DMS 273 (cell line): ENCODE data around the gene ZNF787.
"Not testable (repeated sequence)": the region's sequence is repeated elsewhere in the genome, so short reads cannot be mapped to it uniquely, and the experiment has no call there.

Source experiments
- DNase-seq: peaks from one replicate; lab custom pipeline; 2025; ENCODE audit not compliant: unreplicated experiment; lab: John Stamatoyannopoulos, UW

ZNF787 gene

DNA sequence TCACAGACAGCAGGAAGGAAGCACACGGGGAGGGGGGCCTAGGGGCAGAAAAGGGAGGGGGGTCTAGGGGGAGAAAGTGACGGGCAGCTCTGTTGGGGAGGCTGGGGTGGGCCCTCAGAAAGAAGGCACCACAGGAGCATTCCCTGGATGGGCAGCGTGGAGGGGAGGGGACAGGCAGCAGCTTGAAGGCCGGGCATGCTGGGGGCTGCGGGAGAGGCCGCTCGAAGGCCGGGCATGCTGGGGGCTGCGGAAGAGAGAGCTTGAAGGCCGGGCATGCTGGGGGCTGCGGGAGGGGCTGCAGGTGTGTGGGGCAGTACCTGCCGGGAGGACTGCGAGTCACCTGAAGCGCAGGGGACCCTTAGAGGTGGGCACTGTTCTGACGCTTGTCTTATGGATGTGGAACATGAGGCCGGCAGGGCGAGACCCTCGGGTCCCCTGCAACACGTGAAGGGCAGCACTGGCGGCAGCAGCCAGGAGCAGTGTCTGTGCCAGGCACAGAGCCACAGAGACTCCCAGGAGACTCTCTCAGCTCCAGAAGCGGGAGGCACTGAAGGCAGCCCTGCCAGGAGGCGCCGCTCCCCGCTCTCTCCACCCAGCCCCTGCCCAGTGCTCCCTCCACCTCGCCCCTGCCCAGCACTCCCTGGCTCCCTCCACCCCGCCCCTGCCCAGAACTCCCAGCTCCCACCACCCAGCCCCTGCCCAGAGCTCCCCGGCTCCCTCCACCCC is 13.3 kb downstream of the ZNF787 start:
- peak; percentile 36 for DNase-seq

DNA sequence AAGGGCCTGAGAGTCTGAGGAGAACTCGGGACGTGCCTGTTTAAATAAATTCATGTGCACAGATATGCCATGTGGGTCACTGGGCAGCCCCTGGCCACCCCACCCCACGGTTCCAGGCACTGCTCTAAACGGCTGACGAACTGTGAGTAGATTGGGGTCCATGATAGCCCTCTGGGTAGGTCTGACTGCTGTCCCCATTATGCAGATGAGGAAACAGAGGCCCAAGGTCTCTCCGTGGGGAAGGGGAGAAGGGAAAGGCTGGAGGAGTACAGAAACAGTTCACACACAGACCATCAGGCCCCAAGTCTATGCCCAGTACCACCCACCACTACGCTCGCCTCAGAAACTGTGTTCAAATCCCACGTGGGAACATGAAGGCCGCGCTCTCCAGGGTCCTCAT is 14.1 kb downstream of the ZNF787 start:
- no peak for DNase-seq

DNA sequence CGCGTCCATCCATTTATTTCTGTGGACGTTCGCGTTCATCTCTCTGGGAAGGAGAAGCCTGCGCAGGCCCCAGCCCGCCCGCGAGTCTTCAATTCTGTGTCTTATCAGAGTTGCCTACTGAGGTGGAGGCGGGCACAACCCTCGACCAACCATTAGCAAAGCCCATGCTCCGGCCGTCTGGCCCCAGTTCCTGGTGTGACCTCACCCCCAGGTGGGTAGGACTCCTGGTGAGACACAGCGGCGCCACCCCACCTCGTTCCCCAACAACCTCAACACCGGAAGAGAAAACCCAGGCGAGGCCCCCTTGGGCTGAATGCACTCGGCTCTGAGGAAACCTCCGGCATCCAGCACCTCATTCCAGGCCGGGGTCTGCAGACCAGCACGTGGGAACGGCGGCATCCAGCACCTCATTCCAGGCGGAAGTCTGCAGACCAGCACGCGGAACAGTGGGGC is 14.7 kb downstream of the ZNF787 start:
- no peak for DNase-seq

DNA sequence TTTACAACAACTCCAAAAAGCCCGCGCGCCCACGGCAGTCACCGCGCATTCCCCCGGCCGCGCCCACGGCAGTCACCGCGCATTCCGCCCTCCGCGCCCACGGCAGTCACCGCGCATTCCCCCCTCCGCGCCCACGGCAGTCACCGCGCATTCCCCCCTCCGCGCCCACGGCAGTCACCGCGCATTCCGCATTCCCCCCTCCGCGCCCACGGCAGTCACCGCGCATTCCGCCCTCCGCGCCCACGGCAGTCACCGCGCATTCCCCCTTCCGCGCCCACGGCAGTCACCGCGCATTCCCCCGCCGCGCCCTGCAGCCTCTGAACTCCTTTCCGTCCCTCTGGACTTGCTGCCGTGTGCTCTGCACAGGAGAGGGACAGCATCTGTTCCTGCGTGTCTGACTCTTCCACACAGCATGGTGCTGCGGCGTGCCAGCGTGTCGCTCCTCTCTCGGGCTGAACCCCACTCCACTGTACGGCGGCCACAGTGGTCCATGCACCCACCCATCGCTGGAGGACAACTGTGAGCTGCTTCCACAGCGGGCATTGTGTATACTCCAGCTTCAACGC is 15.2 kb downstream of the ZNF787 start:
- not testable (repeated sequence) for DNase-seq

DNA sequence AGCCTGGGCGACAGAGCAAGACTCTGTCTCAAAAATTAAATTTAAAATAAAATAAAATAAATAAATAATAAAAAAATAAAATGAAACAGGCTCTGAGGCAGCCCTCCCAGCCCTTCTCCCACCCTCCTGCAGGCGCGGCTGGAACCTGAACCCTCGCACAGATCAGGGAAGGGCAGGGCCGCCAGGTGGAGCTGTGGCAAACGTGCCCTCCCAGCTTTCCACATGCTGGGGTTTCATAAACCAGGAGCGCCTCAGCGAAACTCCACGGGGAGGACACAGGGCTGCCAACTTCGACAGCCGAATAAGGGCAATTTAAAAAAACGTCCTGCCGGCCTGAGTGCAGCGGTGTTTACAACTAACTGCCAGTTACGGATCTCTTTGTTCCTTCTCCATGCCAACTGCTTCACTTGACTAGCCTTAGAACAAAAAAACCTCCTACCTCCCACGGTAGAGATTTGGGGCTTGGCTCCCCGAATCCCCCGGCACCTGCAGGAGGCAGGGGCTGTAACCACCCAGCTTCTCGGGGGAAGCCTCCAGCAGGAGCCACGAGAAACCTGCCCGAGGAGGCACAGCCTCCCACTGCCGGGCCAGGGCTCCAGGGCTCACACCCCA is 15.9 kb downstream of the ZNF787 start:
- peak; percentile 97 for DNase-seq

DNA sequence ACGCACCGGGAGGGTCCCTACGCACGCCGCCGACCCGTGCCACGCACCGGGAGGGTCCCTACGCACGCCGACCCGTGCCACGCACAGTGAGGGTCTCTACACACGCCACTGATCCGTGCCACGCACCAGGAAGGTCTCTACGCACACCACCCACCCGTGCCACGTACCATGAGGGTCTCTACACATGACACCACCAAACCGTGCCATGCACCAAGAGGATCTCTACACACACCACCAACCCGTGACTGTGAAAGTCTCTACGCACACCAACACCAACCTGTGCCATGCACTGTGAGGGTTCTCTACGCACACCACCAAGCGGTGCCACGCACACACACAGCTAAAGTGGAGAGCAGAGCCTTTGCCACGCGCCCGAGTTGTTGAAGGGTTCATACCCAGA is 16.7 kb downstream of the ZNF787 start:
- DNase-seq: no peak

DNA sequence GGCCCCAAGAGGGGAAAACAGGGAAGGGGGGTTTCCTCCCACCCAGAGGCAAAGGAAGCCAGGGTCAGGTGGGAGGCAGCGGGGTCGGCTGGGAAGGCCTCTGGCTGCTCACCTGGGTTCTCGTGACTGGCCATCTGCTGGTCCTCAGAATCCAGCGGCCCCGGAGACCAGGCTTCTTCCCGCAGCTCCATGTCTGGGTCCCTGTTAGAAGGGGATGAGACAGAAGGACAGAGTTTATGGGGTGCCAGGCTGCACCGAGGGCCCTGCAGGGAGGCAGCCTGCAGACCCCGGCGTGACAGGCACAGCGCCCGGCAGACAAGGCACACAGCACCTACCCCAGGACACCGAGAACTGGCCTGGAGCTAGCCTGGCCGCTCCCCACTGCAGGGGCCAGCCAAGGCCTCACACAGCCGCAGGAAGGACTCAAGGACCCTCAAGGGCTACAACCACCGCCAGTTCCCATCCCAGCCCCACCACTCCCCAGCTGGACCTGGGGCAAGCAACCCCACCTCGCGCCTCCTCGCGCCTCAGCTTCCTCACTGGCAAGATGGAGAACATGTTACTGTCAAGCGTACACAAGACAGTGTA is 18.0 kb downstream of the ZNF787 start:
- no peak for DNase-seq

DNA sequence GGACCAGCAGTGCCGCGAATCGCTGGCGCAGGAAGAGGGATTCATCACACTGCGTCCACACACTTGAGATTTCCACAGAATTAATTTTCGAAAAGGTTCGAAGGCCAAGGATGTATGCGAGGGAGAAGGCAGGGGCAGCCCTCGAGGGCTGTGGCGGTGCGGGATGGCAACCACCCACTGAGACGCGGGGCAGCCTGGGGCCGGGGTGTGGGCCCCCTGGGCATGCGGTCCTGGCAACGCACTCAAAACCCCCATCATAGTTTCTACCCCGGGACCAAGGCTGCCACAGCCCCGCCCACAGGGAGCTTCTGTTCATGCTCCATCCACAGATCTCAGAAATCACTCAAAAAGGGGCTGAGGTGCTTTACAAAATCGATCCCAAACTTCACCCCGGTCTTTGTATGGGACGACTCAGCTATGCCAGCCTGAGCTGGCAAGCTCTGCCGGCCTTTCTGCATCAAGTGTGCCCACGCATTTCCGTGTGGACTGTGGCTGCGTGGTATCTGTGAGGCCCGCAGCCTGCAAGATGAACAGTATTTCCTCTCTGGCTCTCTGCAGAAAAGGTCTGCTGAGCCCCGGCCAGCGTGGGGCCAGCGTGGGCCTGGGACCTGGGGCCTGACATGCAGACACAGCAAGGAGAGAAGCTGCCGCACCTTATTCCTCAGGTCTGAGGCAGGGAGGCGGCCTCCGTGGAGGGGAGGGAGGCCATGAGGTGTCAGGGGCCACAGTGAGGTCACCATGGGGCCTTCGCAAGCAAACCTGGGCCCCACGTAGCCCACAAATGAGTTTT is 19.2 kb downstream of the ZNF787 start:
- DNase-seq: no peak

DNA sequence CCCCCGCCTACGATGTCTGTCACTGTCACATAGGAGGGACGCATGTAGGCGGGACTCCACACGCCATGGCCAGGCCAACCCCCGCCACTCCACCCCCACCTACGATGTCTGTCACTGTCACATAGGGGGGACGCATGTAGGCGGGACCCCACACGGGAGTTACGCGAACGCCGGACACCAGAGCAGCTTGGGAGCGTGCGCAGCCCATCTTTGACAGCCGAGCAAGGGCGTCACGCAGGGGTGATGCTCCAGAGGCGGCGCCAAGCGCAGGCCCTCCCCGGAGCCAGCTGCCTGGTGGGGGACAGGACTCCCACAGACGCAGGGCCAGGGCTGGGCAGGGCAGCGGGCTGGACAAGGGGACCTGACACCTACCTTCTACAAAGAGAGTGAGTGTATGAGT is 20.0 kb downstream of the ZNF787 start:
- no peak for DNase-seq

DNA sequence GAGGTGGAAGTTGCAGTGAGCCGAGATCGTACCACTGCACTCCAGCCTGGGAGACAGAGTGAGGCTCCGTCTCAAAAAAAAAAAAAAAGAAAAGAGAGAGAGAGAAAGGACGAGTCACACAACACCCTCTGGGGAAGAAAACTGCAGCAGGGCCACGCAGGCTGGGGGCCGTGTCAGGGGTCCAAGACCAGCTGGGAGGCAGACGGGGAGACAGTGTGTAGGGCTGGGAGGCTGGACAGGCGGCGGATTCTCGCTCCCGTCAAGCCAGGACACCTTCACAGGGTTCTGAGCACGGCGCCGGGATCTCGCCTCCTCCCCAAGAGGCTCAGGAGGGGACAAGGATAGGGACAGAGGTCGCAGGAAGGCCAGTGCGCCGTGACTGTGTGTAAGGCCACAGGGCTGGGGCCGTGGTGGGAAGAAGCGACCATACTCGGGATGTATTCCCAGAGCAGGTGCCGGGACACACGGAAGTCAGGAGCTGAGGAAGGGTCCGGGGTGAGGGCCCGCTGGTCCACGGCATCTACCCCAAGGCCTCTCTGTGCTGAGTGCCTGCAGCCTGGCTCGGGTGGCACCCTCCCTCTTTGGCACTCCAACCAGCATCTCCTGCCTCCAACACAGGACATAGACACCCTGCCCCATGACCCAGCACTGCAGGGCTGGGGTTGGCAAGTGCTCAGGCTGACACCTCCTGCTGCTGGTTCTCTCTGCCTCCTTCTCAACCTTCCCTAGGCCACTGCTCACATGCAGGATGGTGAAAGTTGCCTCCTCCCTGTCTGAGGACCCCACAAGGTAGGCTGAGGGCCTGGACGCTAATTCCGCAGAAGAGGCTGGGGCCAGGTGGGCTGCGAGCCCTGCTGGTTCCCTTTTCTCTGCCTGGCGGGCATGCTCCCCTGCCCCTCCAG is 21.2 kb downstream of the ZNF787 start:
- DNase-seq: no peak

DNA sequence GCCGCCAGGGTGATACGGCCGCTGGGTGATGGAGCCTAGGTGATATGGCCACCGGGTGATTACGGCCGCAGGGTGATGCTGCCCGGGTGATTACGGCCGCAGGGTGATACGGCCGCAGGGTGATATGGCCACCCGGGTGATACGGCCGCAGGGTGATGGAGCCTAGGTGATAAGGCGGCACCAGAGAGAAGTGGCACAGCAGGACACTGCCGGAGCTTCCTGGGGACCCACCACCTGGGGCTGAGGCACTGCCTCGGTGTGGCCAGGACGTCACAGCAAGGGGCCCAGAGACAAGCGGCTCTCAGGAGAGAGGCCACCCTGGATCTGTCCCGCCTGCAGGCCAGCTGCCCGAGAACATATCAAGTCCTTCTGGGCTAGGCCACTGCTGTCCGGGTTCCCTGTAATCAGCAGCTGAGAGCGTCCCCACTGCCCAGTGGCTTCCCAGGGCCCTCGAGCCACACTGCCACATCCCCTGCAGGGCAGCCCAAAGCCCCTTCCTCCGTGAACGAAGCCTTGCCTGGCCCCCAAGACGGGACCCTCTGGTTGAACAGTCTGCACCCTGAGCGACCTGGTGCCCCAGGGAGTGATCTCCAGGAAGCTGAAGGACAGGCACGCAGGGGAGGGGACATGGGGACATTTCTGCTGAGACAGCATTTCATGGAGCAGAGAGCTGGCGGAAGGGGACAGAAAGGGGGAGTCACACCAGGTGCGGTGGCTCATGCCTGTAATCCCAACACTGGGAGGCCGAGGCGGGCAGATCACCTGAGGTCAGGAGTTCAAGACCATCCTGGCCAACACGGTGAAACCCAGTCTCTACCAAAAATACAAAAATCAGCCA is 22.1 kb downstream of the ZNF787 start:
- no peak for DNase-seq

DNA sequence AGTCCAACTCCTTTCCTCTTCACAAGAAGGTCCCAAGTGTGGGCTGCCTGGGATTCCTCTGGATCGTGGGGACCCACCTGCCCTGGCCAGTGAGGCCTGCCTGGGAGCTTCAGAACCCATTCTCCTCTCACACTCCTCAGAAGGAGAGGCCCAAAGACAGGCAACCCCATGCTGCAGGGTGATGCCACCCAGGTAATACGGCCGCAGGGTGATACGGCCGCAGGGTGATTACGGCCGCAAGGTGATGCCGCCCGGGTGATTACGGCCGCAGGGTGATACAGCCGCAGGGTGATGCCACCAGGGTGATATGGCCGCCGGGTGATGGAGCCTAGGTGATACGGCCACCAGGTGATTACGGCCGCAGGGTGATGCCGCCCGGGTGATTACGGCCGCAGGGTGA is 22.9 kb downstream of the ZNF787 start:
- not testable (repeated sequence) for DNase-seq

DNA sequence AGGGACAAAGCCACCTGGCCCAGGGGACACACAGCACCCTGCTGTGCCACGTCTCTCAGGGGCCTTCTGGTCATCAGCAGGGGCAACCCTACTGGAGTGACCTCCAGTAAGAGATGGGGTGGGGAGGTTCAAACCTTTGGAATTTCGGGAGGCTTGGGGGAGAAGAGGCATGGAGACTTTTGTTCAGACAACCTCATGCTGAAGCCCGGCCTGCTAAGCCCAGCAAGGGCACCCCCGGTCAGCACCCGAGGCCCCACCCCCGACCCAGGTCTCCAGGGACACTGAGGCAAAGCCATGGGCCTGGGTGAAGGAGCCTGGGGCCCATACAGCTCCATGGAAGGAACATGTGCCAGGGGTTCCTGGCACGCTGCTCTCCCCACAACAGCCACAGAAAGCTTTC is 23.3 kb downstream of the ZNF787 start:
- DNase-seq: no peak

DNA sequence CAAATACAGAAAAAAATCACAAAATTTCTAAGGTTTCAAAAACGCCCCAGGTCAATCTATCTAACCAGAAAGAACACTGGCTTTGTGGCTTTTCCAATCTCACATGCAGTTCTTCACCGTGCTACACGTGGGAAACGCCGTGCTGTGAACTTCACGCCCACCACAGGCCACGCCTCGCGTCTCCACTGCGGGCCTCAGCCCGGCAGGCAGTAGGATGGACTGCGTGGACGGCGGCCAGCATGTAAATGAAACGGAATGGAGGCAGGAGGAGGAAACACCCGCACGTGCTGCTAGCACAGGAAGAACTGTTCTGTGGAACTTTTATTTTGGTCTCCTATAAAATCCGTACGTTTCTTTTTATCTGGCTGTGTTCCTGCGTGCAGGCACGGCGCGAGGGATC is 23.8 kb downstream of the ZNF787 start:
- DNase-seq: no peak

DNA sequence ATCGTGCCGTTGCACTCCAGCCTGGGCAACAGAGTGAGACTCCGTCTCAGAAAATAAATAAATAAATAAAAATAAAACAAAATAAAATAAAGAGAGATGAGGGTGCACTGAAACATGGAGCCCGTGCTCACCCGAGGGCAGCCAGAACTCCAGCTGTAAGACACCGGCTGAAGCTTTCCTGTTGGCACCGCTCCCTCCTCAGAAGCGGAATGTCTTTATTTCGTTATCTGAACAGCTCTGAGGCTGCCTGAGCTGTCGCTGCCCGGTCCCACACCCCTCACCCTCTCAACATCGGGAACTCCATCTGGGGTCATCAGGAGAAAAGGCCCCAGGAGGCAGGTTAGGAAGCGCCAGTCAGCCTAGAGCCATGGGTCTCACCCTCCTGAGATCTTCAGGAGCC is 24.4 kb downstream of the ZNF787 start:
- DNase-seq: no peak

DNA sequence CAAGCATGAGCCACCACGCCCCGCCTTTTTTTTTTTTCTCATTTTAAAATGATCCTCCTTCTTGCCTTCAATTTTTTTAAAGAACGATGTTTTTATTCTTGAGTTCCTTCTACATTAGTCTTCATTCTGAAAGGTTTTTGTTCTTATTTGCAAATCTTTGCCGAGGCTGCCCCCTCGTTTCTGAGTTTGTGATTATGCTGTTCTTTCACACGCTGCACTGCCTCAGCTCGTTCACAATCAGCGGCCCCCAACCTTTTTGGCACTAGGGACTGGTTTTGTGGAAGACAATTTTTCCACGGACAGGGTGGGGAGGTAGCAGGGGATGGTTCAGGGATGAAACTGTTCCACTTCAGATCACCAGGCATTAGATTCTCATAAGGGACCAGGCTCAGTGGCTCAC is 26.6 kb downstream of the ZNF787 start:
- no peak for DNase-seq

DNA sequence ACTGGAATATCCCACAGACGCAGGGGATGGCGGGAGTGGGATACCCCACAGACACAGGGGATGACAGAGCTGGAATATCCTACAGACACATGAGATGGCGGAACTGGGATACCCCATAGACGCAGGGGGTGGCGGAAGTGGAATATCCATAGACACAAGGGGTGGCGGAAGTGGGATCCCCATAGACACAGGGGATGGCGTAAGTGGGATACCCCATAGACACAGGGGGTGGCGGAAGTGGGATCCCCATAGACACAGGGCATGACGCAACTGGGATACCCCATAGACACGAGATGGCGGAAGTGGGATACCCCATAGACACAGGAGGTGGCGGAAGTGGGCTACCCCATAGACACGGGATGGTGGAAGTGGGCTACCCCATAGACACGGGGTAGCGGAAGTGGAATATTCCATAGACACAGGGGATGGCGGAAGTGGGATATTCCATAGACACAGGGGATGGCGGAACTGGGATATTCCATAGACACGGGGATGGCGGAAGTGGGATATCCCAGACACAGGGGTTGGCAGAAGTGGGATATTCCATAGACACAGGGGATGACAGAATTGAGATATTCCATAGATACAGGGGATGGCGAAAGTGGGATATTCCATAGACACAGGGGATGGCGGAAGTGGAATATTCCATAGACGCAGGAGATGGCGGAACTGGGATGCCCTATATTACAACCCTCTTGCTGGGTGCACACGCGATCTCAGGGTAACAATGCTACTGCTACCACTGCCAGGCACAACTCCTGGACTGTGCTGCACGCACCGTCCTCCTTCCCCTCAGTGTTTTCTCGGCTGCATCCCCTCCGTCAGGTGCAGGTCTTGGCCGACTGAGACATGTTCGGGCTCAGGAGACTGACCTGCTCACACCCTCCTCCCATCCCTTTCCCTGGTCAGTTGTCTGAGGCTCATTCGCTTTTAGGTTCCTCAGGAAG is 28.1 kb downstream of the ZNF787 start:
- no peak for DNase-seq

DNA sequence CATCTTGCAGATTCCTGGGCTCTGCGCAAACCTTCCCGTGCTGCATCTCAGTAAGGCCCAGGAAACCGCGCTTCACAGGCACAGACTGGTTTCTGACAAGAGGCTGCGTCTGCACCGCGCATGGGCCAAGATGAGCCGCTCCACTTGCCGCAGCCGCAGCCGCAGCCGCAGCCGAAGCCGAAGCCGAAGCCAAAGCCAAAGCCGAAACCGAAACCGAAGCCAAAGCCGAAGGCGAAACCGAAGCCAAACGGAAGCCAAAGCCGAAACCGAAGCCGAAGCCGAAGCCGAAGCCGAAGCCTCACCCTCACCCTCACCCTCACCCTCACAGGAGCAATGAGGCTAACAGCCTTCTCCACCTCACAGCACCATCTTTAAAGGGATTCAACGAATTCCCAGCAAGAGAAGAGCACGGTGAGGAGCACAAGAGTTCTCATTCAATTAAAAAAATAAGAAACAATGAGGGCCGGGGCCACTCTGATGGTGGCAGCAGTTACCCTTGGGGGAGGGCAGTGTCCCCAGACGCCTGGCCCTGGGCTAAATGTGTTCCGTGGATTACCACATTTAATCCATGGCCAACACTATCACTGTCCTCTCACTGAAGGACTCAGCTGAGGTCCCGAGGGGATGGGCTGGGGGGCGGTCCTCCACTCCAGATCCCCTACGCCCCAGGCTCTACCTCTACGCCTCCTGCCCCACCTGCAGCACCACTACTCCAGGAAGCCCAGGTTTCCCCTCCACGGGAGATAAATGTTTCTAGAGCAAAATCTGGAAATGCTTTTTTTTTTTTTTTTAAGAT is 29.1 kb downstream of the ZNF787 start:
- no peak for DNase-seq
